Measurements from ENCODE around the gene HABP4. TPM values are rescaled to one million over a fixed set of nuclear protein-coding genes. Genes with fewer than 3 reads are reported as not detected.

The HABP4 gene
- total and polyA plus RNA-seq, 10 of the 15 experiments (the other 5 are each of a cell fraction or from before 2014, with no cell fraction given), result 1.6 to 15.4 (median 11.6) TPM

DNA sequence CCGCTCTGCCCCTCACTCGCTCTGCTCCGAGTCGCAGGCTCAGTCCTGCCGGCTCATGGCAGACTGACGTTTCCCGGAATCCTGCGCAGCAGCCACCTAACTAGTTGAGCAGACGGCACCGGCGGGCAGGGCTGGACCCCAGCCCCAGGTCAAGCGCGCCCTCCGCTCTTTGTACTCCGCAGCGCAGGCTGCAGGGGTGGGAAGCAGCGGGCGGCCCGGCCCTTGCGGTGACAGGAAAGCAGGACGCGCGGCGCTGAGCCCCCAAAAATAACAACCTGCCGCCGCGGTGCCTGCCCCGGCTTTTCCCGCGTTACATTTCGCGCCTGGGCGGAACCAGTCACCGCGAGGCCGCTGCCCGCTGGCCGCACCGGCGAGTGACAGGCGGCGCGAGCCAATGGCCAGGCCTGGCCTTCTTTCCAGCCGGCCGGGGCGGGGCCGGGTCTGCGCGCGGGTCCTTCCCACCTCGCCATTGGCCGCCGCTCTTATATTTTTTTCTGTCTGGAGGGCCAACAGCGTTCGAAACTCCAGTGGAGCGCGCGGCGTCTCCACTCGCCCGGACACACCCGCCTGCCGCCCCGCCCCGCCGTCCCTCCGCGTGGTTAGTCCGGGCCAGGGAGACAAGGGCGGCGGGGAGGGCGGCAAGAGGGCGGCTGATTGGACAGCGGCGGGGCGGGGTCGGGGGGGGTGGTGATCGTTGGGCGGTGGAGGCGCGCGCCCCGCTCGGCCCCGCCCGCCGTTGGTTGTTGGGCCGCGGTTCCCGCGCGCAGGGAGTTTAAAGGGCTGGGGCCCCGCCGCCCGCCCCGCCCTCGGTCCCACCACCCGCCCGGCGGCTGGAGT is 31.7 kb upstream of the HABP4 start, which contains the start of gene ZNF367 (continued):
- TF ChIP-seq, protein P1, sequence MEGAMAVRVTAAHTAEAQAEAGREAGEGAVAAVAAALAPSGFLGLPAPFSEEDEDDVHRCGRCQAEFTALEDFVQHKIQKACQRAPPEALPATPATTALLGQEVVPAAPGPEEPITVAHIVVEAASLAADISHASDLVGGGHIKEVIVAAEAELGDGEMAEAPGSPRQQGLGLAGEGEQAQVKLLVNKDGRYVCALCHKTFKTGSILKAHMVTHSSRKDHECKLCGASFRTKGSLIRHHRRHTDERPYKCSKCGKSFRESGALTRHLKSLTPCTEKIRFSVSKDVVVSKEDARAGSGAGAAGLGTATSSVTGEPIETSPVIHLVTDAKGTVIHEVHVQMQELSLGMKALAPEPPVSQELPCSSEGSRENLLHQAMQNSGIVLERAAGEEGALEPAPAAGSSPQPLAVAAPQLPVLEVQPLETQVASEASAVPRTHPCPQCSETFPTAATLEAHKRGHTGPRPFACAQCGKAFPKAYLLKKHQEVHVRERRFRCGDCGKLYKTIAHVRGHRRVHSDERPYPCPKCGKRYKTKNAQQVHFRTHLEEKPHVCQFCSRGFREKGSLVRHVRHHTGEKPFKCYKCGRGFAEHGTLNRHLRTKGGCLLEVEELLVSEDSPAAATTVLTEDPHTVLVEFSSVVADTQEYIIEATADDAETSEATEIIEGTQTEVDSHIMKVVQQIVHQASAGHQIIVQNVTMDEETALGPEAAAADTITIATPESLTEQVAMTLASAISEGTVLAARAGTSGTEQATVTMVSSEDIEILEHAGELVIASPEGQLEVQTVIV (IDR thresholded peaks at IDR 0.05; ENCODE audit: borderline replicate concordance, partially characterized antibody), result no peak
- TF ChIP-seq NFYA (IDR thresholded peaks at IDR 0.05; ENCODE audit: borderline replicate concordance, low read depth, low read length) (peak; percentile 16; the same call in 1 of the 2 replicates), MXI1 (IDR thresholded peaks at IDR 0.05; ENCODE audit: low read depth, low read length) (peak; percentile 88), MYC (IDR thresholded peaks at IDR 0.05; ENCODE audit: insufficient read depth, insufficient read length, insufficient replicate concordance, low read length, severe bottlenecking) (no peak), STAT1 (conservative IDR thresholded peaks at IDR 0.05) (no peak), MEF2A (IDR thresholded peaks at IDR 0.05; ENCODE audit: insufficient read depth, low read depth, low read length) (0 out of 2 replicates have a peak, but pooled peaks have one; percentile 7), ZSCAN29 (IDR thresholded peaks at IDR 0.05) (no peak), TAF1 (IDR thresholded peaks at IDR 0.05; ENCODE audit: borderline replicate concordance, low read depth, low read length) (peak; percentile 53; the same call in 1 of the 2 replicates), RAD51 (IDR thresholded peaks at IDR 0.05) (no peak), YY1 (IDR thresholded peaks at IDR 0.05; ENCODE audit: low read depth, low read length) (no peak; the same call in 1 of the 2 replicates), ZNF207 (IDR thresholded peaks at IDR 0.05; ENCODE audit: borderline replicate concordance) (0 out of 2 replicates have a peak, but pooled peaks have one; percentile 58), IKZF2 (IDR thresholded peaks at IDR 0.05) (no peak), FOS (IDR thresholded peaks at IDR 0.05; ENCODE audit: borderline replicate concordance, extremely low read depth, insufficient read length) (peak; percentile 23), MTA2 (IDR thresholded peaks at IDR 0.05; ENCODE audit: low read depth) (no peak), PAX8 (IDR thresholded peaks at IDR 0.05) (no peak), HCFC1 (IDR thresholded peaks at IDR 0.05; ENCODE audit: low read length) (no peak), NR2F1 (conservative IDR thresholded peaks at IDR 0.05) (no peak; the same call in 1 of the 2 replicates), SUZ12 (IDR thresholded peaks at IDR 0.05; ENCODE audit: unreplicated experiment) (no peak), ZNF622 (IDR thresholded peaks at IDR 0.05) (no peak), NRF1 (conservative IDR thresholded peaks at IDR 0.05; ENCODE audit: low read depth, low read length) (0 out of 2 replicates have a peak, but pooled peaks have one; percentile 14), ZZZ3 (IDR thresholded peaks at IDR 0.05; ENCODE audit: control insufficient read depth, insufficient read length, low read depth) (no peak), CHD2 (IDR thresholded peaks at IDR 0.05; ENCODE audit: borderline replicate concordance, low read depth, low read length) (peak; percentile 93), RB1 (IDR thresholded peaks at IDR 0.05; ENCODE audit: borderline replicate concordance) (peak; percentile 97)
- TF ChIP-seq, protein P2, sequence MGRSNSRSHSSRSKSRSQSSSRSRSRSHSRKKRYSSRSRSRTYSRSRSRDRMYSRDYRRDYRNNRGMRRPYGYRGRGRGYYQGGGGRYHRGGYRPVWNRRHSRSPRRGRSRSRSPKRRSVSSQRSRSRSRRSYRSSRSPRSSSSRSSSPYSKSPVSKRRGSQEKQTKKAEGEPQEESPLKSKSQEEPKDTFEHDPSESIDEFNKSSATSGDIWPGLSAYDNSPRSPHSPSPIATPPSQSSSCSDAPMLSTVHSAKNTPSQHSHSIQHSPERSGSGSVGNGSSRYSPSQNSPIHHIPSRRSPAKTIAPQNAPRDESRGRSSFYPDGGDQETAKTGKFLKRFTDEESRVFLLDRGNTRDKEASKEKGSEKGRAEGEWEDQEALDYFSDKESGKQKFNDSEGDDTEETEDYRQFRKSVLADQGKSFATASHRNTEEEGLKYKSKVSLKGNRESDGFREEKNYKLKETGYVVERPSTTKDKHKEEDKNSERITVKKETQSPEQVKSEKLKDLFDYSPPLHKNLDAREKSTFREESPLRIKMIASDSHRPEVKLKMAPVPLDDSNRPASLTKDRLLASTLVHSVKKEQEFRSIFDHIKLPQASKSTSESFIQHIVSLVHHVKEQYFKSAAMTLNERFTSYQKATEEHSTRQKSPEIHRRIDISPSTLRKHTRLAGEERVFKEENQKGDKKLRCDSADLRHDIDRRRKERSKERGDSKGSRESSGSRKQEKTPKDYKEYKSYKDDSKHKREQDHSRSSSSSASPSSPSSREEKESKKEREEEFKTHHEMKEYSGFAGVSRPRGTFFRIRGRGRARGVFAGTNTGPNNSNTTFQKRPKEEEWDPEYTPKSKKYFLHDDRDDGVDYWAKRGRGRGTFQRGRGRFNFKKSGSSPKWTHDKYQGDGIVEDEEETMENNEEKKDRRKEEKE (IDR thresholded peaks at IDR 0.05), result no peak
- TF ChIP-seq, protein P3, sequence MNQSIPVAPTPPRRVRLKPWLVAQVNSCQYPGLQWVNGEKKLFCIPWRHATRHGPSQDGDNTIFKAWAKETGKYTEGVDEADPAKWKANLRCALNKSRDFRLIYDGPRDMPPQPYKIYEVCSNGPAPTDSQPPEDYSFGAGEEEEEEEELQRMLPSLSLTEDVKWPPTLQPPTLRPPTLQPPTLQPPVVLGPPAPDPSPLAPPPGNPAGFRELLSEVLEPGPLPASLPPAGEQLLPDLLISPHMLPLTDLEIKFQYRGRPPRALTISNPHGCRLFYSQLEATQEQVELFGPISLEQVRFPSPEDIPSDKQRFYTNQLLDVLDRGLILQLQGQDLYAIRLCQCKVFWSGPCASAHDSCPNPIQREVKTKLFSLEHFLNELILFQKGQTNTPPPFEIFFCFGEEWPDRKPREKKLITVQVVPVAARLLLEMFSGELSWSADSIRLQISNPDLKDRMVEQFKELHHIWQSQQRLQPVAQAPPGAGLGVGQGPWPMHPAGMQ (IDR thresholded peaks at IDR 0.05; ENCODE audit: borderline replicate concordance), result no peak

Data from GM12878 (cell line).